Smooth muscle cell (in vitro differentiated cells): ENCODE measurements around the gene SNX9. TPM values are rescaled to one million over a fixed set of nuclear protein-coding genes. Genes with fewer than 3 reads are reported as not detected.

Experiments
- DNase-seq: peaks from one replicate; lab custom pipeline; 2025; ENCODE audit not compliant: unreplicated experiment; lab: John Stamatoyannopoulos, UW
- H2AFZ ChIP-seq: fragments of 200-600 bp; sonication (generic); 2 replicates; pipeline ENCODE4 v1.6.0; 2016; ENCODE audit warnings: antibody characterized with exemption, low read depth, mild to moderate bottlenecking
- H3F3A ChIP-seq: fragments of 200-600 bp; sonication (generic); 2 replicates; pipeline ENCODE4 v1.6.0; 2017; ENCODE audit warnings: antibody characterized with exemption, low read depth
- H3K27ac ChIP-seq: fragments of 200-600 bp; sonication (generic); 2 replicates; pipeline ENCODE4 v1.5.1; 2016; ENCODE audit warnings: low read depth, mild to moderate bottlenecking
- H3K27me3 ChIP-seq: fragments of 200-600 bp; sonication (generic); 2 replicates; pipeline ENCODE4 v1.6.1; 2016; ENCODE audit warnings: low read depth, mild to moderate bottlenecking
- H3K36me3 ChIP-seq: fragments of 200-600 bp; sonication (generic); 2 replicates; pipeline ENCODE4 v1.5.1; 2016; ENCODE audit warnings: low read depth
- H3K4me1 ChIP-seq: fragments of 200-600 bp; sonication (generic); 2 replicates; pipeline ENCODE4 v1.5.1; 2016; ENCODE audit warnings: low read depth
- H3K4me2 ChIP-seq: fragments of 200-600 bp; sonication (generic); 2 replicates; pipeline ENCODE4 v1.6.0; 2016; ENCODE audit warnings: mild to moderate bottlenecking
- H3K4me3 ChIP-seq: fragments of 200-600 bp; sonication (generic); 2 replicates; pipeline ENCODE4 v1.5.1; 2016; ENCODE audit warnings: mild to moderate bottlenecking
- H3K79me2 ChIP-seq: fragments of 200-600 bp; sonication (generic); 2 replicates; pipeline ENCODE4 v1.6.0; 2016; ENCODE audit warnings: low read depth, mild to moderate bottlenecking
- H3K9ac ChIP-seq: fragments of 200-600 bp; sonication (generic); 2 replicates; pipeline ENCODE4 v1.6.0; 2016; ENCODE audit warnings: low read depth
- H3K9me3 ChIP-seq: fragments of 200-600 bp; sonication (generic); replicated peaks from 2 replicates; pipeline ENCODE4 v1.5.1; 2016; ENCODE audit warnings: low read depth
- H4K20me1 ChIP-seq: fragments of 200-600 bp; sonication (generic); 2 replicates; pipeline ENCODE4 v1.6.0; 2016; ENCODE audit warnings: low read depth
- WGBS: methylation state at CpG from one replicate; pipeline ENCODE4 v1.1.7; 2016; ENCODE audit warnings: low lambda C conversion rate; 5-methylcytosine and 5-hydroxymethylcytosine counted together
- polyA plus RNA-seq: library from polyadenylated mRNA; unstranded; fragments of >200 nt; fragmentation: Nextera tagmentation; extraction: Ambion mirVana; gene quantifications from 2 replicates; pipeline ENCODE4 v1.2.1, GENCODE V29; 2016
- total RNA-seq: library from RNA; depleted of rRNA; stranded (reverse); fragments of >200 nt; gene quantifications from 2 replicates; pipeline ENCODE4 v1.2.3, GENCODE V29; 2014
- TF ChIP-seq, protein P1 (sequence below): fragments of 200-600 bp; sonication (generic); IDR thresholded peaks from 2 replicates; pipeline ENCODE4 v1.5.1; 2017; ENCODE audit warnings: borderline replicate concordance, mild to moderate bottlenecking, antibody characterized with exemption; ENCODE audit not compliant: insufficient read depth, poor library complexity, severe bottlenecking

Gene SNX9
- total and polyA plus RNA-seq, 2 experiments from 2014 or later: 28.9 to 29.0 TPM

DNA sequence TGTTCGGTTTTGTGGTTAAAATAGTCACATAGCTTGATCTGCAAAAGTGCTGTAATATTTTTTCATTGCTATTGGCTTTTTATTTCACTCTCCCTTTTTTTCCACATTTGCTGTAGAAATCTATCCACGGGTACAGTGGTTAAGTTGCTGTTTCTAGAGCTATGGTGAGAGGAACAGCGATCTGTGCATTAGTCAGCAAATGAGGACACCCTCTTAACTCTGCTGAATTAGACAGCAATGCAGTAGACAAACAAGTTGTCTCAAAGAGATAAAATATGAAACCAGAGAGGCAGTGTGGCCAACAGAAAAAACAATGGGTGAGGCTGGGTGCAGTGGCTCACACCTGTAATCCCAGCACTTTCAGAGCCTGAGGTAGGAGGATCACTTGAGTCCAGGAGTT, 141.1 kb downstream of the SNX9 start:
- Histone ChIP-seq H2AFZ (no peak overlapping the region), H3K4me1 (no peaks in the 10 kb centered on the region)

GRCh38 chr6:157965387-157965786, 142.3 kb downstream of the SNX9 start:
- no peak overlapping the region for H2AFZ ChIP-seq
- no peaks in the 10 kb centered on the region for H3K4me1 ChIP-seq
- no peaks in the 10 kb centered on the region for H3K36me3 ChIP-seq
- no peak overlapping the region for H3K4me3 ChIP-seq
- H3K79me2 ChIP-seq: no peaks in the 10 kb centered on the region
- no peaks in the 10 kb centered on the region for H3K27me3 ChIP-seq
- no peaks in the 10 kb centered on the region for H3K9me3 ChIP-seq
- no peak overlapping the region for H3K4me2 ChIP-seq
- no peaks in the 10 kb centered on the region for H3F3A ChIP-seq
- H3K9ac ChIP-seq: no peak overlapping the region
- TF ChIP-seq, protein P1, sequence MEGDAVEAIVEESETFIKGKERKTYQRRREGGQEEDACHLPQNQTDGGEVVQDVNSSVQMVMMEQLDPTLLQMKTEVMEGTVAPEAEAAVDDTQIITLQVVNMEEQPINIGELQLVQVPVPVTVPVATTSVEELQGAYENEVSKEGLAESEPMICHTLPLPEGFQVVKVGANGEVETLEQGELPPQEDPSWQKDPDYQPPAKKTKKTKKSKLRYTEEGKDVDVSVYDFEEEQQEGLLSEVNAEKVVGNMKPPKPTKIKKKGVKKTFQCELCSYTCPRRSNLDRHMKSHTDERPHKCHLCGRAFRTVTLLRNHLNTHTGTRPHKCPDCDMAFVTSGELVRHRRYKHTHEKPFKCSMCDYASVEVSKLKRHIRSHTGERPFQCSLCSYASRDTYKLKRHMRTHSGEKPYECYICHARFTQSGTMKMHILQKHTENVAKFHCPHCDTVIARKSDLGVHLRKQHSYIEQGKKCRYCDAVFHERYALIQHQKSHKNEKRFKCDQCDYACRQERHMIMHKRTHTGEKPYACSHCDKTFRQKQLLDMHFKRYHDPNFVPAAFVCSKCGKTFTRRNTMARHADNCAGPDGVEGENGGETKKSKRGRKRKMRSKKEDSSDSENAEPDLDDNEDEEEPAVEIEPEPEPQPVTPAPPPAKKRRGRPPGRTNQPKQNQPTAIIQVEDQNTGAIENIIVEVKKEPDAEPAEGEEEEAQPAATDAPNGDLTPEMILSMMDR: no peak
- DNase-seq: no peak
- no peak overlapping the region for H3K27ac ChIP-seq
- 97% methylated on average over 3 of the region's 3 CpGs for WGBS
- H4K20me1 ChIP-seq: no peaks in the 10 kb centered on the region

More for the DNA sequence above, 141.1 kb downstream of the SNX9 start:
- Histone ChIP-seq H3F3A (no peaks in the 10 kb centered on the region), H3K9ac (no peak overlapping the region), H3K79me2 (no peaks in the 10 kb centered on the region), H3K9me3 (no peaks in the 10 kb centered on the region), H3K4me3 (no peak overlapping the region), H3K27ac (no peak overlapping the region), H3K36me3 (no peaks in the 10 kb centered on the region), H4K20me1 (no peaks in the 10 kb centered on the region), H3K27me3 (no peaks in the 10 kb centered on the region), H3K4me2 (no peak overlapping the region)
- no peak for DNase-seq
- 37% methylated on average over 3 of the region's 3 CpGs for WGBS
- TF ChIP-seq, protein P1: no peak

GRCh38 chr6:157966589-157966977, 143.5 kb downstream of the SNX9 start:
- no peak for DNase-seq
- TF ChIP-seq, protein P1: no peak
- H3K4me2 ChIP-seq: no peak overlapping the region
- no peaks in the 10 kb centered on the region for H4K20me1 ChIP-seq
- H3K27ac ChIP-seq: no peak overlapping the region
- H3K9me3 ChIP-seq: no peaks in the 10 kb centered on the region
- no peak overlapping the region for H3K9ac ChIP-seq
- no peaks in the 10 kb centered on the region for H3F3A ChIP-seq
- H3K27me3 ChIP-seq: no peaks in the 10 kb centered on the region
- H3K36me3 ChIP-seq: no peaks in the 10 kb centered on the region
- no peaks in the 10 kb centered on the region for H3K79me2 ChIP-seq
- no peak overlapping the region for H3K4me3 ChIP-seq
- 95% methylated on average over 8 of the region's 8 CpGs for WGBS
- H2AFZ ChIP-seq: no peak overlapping the region
- H3K4me1 ChIP-seq: no peaks in the 10 kb centered on the region

DNA sequence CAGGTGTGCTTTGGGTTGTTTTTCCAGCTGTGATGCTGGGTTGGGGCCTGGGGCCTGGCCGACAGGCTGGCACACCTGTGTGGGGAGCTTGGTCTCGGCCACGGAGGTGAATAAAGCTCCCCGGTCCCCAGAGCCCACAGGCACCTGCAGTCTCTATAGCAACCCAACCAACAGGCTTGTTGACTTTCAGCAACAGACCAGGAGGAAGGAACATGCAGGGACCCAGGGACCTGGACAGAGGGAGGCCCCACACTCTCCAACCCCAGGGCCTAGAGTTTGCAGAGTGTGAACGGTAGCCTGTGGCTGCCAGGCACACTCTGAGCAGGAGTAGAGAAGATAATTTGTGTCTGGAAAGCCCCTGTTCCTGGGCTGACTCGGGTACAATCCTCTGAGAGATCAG, 144.0 kb downstream of the SNX9 start:
- Histone ChIP-seq H4K20me1 (no peaks in the 10 kb centered on the region), H2AFZ (no peak overlapping the region), H3K9ac (no peak overlapping the region), H3K36me3 (no peaks in the 10 kb centered on the region), H3K27me3 (no peaks in the 10 kb centered on the region), H3K27ac (no peak overlapping the region), H3K4me1 (no peaks in the 10 kb centered on the region), H3K4me2 (no peak overlapping the region), H3K4me3 (no peak overlapping the region), H3K79me2 (no peaks in the 10 kb centered on the region), H3K9me3 (no peaks in the 10 kb centered on the region), H3F3A (no peaks in the 10 kb centered on the region)
- 71% methylated on average over 6 of the region's 6 CpGs for WGBS
- TF ChIP-seq, protein P1: no peak
- DNase-seq: no peak
